ENCODE measurements around the gene KIZ. TPM values are rescaled to one million over a fixed set of nuclear protein-coding genes. Genes with fewer than 3 reads are reported as not detected.

The KIZ gene
- total RNA-seq, 1 donor from 2014 or later, result 25.9 TPM

- Mint-ChIP-seq H3K4me3 (ENCODE audit: low read depth) (no peak overlapping the region), H3K9me3 (ENCODE audit: low read depth) (peaks cover 6% of the 10 kb centered on the region)
Measured at GRCh38 chr20:21289651-21290050, 163.8 kb downstream of the KIZ start.

GRCh38 chr20:21291026-21291425 lies 165.1 kb downstream of the KIZ start:
- Mint-ChIP-seq H3K9me3 (ENCODE audit: low read depth) (no peaks in the 10 kb centered on the region), H3K4me1 (ENCODE audit: low read depth) (peaks cover 2% of the 10 kb centered on the region), H3K4me3 (ENCODE audit: low read depth) (no peak overlapping the region), H3K27me3 (no peaks in the 10 kb centered on the region), H3K36me3 (ENCODE audit: insufficient read depth) (no peaks in the 10 kb centered on the region), H3K27ac (no peak overlapping the region)
- no peak for TF ChIP-seq CTCF (IDR thresholded peaks at IDR 0.05; ENCODE audit: unreplicated experiment)
- no peak for DNase-seq (ENCODE audit: low spot score, unreplicated experiment)

More at GRCh38 chr20:21289651-21290050, 163.8 kb downstream of the KIZ start:
- H3K27ac Mint-ChIP-seq, result no peak overlapping the region
- H3K36me3 Mint-ChIP-seq (ENCODE audit: insufficient read depth), result no peaks in the 10 kb centered on the region
- DNase-seq (ENCODE audit: low spot score, unreplicated experiment), result no peak
- H3K27me3 Mint-ChIP-seq, result peaks cover 6% of the 10 kb centered on the region
- no peak for TF ChIP-seq CTCF (IDR thresholded peaks at IDR 0.05; ENCODE audit: unreplicated experiment)
- H3K4me1 Mint-ChIP-seq (ENCODE audit: low read depth), result peaks cover 2% of the 10 kb centered on the region

DNA sequence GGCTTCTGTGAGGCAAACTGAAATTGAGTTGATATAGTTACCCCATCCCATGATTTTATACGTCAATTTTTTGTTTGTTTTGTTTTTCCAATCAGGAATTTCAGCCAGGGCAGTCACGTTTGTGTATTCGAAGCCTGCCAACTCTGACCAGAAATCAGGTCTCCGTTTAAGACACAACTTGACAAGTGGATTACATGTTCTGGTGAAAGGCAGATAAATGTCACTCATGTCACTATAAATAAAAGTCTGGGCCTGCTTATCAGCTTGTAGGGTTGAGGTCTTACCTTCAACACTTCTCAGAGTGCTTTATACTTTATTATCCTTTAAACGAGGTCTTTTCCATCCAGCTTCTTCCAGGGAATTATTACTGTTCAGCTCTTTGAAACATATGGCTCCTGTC lies 168.9 kb downstream of the KIZ start:
- Mint-ChIP-seq H3K9me3 (ENCODE audit: low read depth) (no peaks in the 10 kb centered on the region), H3K4me3 (ENCODE audit: low read depth) (no peak overlapping the region), H3K27me3 (peaks cover 11% of the 10 kb centered on the region), H3K4me1 (ENCODE audit: low read depth) (no peaks in the 10 kb centered on the region), H3K36me3 (ENCODE audit: insufficient read depth) (no peaks in the 10 kb centered on the region), H3K27ac (no peak overlapping the region)
- no peak for TF ChIP-seq CTCF (IDR thresholded peaks at IDR 0.05; ENCODE audit: unreplicated experiment)
- DNase-seq (ENCODE audit: low spot score, unreplicated experiment), result no peak

Other genes starting within 250 kb of the KIZ start
- not detected in 2 replicates for gene LINC00237, start 19.7 kb upstream of the KIZ start, total RNA-seq
- gene XRN2, start 177.2 kb downstream of the KIZ start, total RNA-seq, result 90.2 and 91.0 TPM in 2 replicates